ENCODE results near the gene TACC2.

The TACC2 gene

DNA sequence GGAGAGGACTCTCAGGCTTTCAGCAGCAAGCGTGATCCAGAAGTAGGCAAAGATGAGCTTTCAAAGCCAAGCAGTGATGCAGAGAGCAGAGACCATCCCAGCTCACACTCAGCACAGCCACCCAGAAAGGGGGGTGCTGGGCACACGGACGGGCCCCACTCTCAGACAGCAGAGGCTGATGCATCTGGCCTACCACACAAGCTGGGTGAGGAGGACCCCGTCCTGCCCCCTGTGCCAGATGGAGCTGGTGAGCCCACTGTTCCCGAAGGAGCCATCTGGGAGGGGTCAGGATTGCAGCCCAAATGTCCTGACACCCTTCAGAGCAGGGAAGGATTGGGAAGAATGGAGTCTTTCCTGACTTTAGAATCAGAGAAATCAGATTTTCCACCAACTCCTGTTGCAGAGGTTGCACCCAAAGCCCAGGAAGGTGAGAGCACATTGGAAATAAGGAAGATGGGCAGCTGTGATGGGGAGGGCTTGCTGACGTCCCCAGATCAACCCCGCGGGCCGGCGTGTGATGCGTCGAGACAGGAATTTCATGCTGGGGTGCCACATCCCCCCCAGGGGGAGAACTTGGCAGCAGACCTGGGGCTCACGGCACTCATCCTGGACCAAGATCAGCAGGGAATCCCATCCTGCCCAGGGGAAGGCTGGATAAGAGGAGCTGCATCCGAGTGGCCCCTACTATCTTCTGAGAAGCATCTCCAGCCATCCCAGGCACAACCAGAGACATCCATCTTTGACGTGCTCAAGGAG, 95.5 kb downstream of the TACC2 start:
- TF ChIP-seq, protein P1, sequence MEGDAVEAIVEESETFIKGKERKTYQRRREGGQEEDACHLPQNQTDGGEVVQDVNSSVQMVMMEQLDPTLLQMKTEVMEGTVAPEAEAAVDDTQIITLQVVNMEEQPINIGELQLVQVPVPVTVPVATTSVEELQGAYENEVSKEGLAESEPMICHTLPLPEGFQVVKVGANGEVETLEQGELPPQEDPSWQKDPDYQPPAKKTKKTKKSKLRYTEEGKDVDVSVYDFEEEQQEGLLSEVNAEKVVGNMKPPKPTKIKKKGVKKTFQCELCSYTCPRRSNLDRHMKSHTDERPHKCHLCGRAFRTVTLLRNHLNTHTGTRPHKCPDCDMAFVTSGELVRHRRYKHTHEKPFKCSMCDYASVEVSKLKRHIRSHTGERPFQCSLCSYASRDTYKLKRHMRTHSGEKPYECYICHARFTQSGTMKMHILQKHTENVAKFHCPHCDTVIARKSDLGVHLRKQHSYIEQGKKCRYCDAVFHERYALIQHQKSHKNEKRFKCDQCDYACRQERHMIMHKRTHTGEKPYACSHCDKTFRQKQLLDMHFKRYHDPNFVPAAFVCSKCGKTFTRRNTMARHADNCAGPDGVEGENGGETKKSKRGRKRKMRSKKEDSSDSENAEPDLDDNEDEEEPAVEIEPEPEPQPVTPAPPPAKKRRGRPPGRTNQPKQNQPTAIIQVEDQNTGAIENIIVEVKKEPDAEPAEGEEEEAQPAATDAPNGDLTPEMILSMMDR (IDR thresholded peaks at IDR 0.05; ENCODE audit: borderline replicate concordance, insufficient read depth, low read depth, low read length) = no peak
- no peak overlapping the region for H3K4me3 ChIP-seq (ENCODE audit: low read depth, low read length)

DNA sequence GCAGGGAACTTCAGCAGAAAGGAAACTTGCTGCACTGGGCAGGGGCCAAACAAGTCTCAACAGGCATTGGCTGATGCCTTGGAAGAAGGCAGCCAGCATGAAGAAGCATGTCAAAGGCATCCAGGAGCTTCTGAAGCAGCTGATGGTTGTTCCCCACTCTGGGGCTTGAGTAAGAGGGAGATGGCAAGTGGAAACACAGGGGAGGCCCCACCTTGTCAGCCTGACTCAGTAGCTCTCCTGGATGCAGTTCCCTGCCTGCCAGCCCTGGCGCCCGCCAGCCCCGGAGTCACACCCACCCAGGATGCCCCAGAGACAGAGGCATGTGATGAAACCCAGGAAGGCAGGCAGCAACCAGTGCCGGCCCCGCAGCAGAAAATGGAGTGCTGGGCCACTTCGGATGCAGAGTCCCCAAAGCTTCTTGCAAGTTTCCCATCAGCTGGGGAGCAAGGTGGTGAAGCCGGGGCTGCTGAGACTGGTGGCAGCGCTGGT, 96.5 kb downstream of the TACC2 start:
- no peak overlapping the region for H3K4me3 ChIP-seq (ENCODE audit: low read depth, low read length)
- TF ChIP-seq, protein P1 (IDR thresholded peaks at IDR 0.05; ENCODE audit: borderline replicate concordance, insufficient read depth, low read depth, low read length) = no peak

DNA sequence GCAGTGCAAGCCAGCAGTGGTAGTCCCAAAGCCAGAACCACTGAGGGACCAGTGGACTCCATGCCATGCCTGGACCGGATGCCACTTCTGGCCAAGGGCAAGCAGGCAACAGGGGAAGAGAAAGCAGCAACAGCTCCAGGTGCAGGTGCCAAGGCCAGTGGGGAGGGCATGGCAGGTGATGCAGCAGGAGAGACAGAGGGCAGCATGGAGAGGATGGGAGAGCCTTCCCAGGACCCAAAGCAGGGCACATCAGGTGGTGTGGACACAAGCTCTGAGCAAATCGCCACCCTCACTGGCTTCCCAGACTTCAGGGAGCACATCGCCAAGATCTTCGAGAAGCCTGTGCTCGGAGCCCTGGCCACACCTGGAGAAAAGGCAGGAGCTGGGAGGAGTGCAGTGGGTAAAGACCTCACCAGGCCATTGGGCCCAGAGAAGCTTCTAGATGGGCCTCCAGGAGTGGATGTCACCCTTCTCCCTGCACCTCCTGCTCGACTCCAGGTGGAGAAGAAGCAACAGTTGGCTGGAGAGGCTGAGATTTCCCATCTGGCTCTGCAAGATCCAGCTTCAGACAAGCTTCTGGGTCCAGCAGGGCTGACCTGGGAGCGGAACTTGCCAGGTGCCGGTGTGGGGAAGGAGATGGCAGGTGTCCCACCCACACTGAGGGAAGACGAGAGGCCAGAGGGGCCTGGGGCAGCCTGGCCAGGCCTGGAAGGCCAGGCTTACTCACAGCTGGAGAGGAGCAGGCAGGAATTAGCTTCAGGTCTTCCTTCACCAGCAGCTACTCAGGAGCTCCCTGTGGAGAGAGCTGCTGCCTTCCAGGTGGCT, 97.7 kb downstream of the TACC2 start:
- TF ChIP-seq, protein P1 (IDR thresholded peaks at IDR 0.05; ENCODE audit: borderline replicate concordance, insufficient read depth, low read depth, low read length) = no peak
- no peak overlapping the region for H3K4me3 ChIP-seq (ENCODE audit: low read depth, low read length)

DNA sequence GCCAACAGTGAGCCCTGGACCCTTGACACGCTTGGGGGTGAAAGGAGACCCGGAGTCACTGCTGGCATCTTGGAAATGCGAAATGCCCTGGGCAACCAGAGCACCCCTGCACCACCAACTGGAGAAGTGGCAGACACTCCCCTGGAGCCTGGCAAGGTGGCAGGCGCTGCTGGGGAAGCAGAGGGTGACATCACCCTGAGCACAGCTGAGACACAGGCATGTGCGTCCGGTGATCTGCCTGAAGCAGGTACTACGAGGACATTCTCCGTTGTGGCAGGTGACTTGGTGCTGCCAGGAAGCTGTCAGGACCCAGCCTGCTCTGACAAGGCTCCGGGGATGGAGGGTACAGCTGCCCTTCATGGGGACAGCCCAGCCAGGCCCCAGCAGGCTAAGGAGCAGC, 98.5 kb downstream of the TACC2 start:
- TF ChIP-seq, protein P1 (IDR thresholded peaks at IDR 0.05; ENCODE audit: borderline replicate concordance, insufficient read depth, low read depth, low read length) = no peak

DNA sequence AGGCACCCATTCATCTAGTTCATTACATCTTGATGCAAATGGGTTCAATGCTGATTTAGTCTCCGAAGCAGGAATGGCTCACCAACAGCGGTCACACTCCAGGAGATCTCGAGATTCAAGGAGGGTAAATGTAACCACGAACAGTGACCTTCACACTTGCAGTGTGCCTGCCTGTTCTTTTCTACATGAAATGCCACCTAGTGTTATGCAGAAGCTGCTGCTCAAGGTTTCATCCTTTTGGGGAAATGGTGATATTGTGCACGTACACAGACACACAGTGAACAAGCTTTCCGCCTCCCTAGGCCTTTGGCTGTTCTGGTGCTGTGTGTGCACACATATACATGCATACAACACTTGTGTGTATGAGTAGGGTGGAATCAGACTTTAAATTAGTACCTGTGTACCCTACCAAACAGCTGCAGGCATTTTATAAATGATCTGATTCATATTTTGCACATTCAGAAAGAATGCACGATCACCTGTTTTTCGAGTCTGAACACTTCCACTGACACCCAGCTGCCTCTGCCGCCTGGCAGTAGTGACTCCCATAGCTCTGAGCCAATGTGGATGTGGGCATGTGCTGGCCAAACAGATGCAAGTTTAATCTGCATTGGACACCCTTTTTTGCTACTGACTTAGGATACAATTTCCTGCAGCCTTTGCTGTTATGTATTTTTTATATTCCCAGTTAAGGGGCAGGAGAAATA, 100.5 kb downstream of the TACC2 start:
- TF ChIP-seq, protein P1 (IDR thresholded peaks at IDR 0.05; ENCODE audit: borderline replicate concordance, insufficient read depth, low read depth, low read length) = no peak
- no peak overlapping the region for H3K4me3 ChIP-seq (ENCODE audit: low read depth, low read length)

More for the DNA sequence above, 98.5 kb downstream of the TACC2 start:
- H3K4me3 ChIP-seq (ENCODE audit: low read depth, low read length) = no peak overlapping the region

DNA sequence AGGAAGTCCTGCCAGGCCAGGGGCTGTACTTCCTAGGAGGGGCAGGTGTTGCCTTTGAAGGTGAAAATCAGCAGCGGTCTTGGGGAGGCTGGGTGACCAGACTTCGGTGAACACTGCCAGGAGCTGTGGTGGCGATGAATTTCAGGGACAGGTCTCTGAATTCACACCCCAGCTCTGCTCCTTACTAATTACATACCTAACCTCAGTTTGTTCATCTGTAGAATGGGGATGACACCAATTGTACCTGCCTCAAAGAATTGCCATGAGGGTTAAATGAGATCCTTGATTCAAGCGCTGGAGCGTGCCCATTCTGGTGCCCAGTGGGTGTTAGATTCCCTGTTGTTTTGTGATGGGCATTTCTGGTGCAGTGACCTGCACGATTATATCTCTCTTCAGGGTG, 102.8 kb downstream of the TACC2 start:
- TF ChIP-seq, protein P1 (IDR thresholded peaks at IDR 0.05; ENCODE audit: borderline replicate concordance, insufficient read depth, low read depth, low read length) = no peak
- H3K4me3 ChIP-seq (ENCODE audit: low read depth, low read length) = no peak overlapping the region

Data from GM12875 (cell line).